OCI-LY1 (cell line): ENCODE data around the gene CRMP1.

Experiments used
- H2AFZ ChIP-seq: fragments of 200-600 bp; sonication (generic), shearing (Covaris generic); 2 replicates; pipeline ENCODE4 v1.6.0; 2014; ENCODE audit warnings: antibody characterized with exemption, mild to moderate bottlenecking, low read length
- H3F3A ChIP-seq: fragments of 200-600 bp; sonication (generic), shearing (Covaris generic); 2 replicates; pipeline ENCODE4 v1.6.0; 2014; ENCODE audit warnings: mild to moderate bottlenecking, antibody characterized with exemption, low read length, moderate library complexity; ENCODE audit not compliant: insufficient read depth
- H3K27ac ChIP-seq: fragments of 200-600 bp; sonication (generic); 2 replicates; pipeline ENCODE4 v1.5.1; 2014; ENCODE audit warnings: low read length, mixed run types, mild to moderate bottlenecking, low read depth; ENCODE audit not compliant: poor library complexity, severe bottlenecking
- H3K27me3 ChIP-seq: fragments of 200-600 bp; sonication (generic); 2 replicates; pipeline ENCODE4 v1.6.0; 2014; ENCODE audit warnings: antibody characterized with exemption, mild to moderate bottlenecking, low read length, moderate library complexity; ENCODE audit not compliant: insufficient read depth
- H3K36me3 ChIP-seq: fragments of 200-600 bp; sonication (generic); 2 replicates; pipeline ENCODE4 v1.6.1; 2014; ENCODE audit warnings: mild to moderate bottlenecking, antibody characterized with exemption, low read length, moderate library complexity, mixed read lengths; ENCODE audit not compliant: insufficient read depth
- H3K4me1 ChIP-seq: fragments of 200-600 bp; sonication (generic); 2 replicates; pipeline ENCODE4 v1.5.1; 2014; ENCODE audit warnings: mild to moderate bottlenecking, low read length, moderate library complexity; ENCODE audit not compliant: insufficient read depth, severe bottlenecking
- H3K4me2 ChIP-seq: fragments of 200-600 bp; sonication (generic), shearing (Covaris generic); 2 replicates; pipeline ENCODE4 v1.6.1; 2014; ENCODE audit warnings: low read length
- H3K4me3 ChIP-seq: fragments of 200-600 bp; sonication (generic); 2 replicates; pipeline ENCODE4 v1.5.1; 2014; ENCODE audit warnings: low read length, low read depth, mild to moderate bottlenecking, mixed read lengths; ENCODE audit not compliant: poor library complexity, severe bottlenecking
- H3K79me2 ChIP-seq: fragments of 200-600 bp; shearing (Covaris generic); 2 replicates; pipeline ENCODE4 v1.6.1; 2016; ENCODE audit warnings: mixed run types, low read length, mixed read lengths; ENCODE audit not compliant: insufficient read depth
- H3K9ac ChIP-seq: fragments of 200-600 bp; sonication (generic), shearing (Covaris generic); 2 replicates; pipeline ENCODE4 v1.6.1; 2014; ENCODE audit warnings: mild to moderate bottlenecking, low read length, mixed read lengths
- H3K9me2 ChIP-seq: fragments of 200-600 bp; sonication (generic), shearing (Covaris generic); 2 replicates; pipeline ENCODE4 v1.6.1; 2014; ENCODE audit warnings: low read depth, mild to moderate bottlenecking, low read length, mixed read lengths
- H3K9me3 ChIP-seq: fragments of 200-600 bp; shearing (Covaris generic); 2 replicates; pipeline ENCODE4 v1.6.1; 2014; ENCODE audit warnings: low read length, mixed read lengths
- H4K20me1 ChIP-seq: fragments of 200-600 bp; sonication (generic), shearing (Covaris generic); 2 replicates; pipeline ENCODE4 v1.6.0; 2016; ENCODE audit warnings: mild to moderate bottlenecking, low read length; ENCODE audit not compliant: insufficient read depth
- CTCF ChIP-seq: fragments of 200-600 bp; sonication (generic), shearing (Covaris generic); IDR thresholded peaks from 2 replicates; pipeline ENCODE4 v1.5.1; 2017; ENCODE audit warnings: mild to moderate bottlenecking, antibody characterized with exemption, low read length, moderate library complexity, mixed read lengths
- EZH2 ChIP-seq: fragments of 200-600 bp; sonication (generic), shearing (Covaris generic); IDR thresholded peaks from 2 replicates; pipeline ENCODE4 v1.8.0; 2017; ENCODE audit warnings: borderline replicate concordance, mixed run types, mild to moderate bottlenecking, antibody characterized with exemption, low read length, moderate library complexity, mixed read lengths

The CRMP1 gene

GRCh38 chr4:5887011-5887360, 5.9 kb downstream of the CRMP1 start:
- TF ChIP-seq EZH2 (no peak), CTCF (no peak)
- Histone ChIP-seq H3K27me3 (no peaks in the 10 kb centered on the region), H3K79me2 (no peaks in the 10 kb centered on the region), H4K20me1 (no peaks in the 10 kb centered on the region), H3K4me2 (no peak overlapping the region), H3K4me1 (no peaks in the 10 kb centered on the region), H3K9ac (no peak overlapping the region), H3K9me2 (no peaks in the 10 kb centered on the region), H3K36me3 (no peaks in the 10 kb centered on the region), H3K27ac (no peak overlapping the region), H3K4me3 (no peak overlapping the region), H3F3A (no peaks in the 10 kb centered on the region), H3K9me3 (no peaks in the 10 kb centered on the region), H2AFZ (no peak overlapping the region)

GRCh38 chr4:5885733-5886132, 7.2 kb downstream of the CRMP1 start:
- no peak for TF ChIP-seq EZH2
- TF ChIP-seq CTCF, result no peak
- Histone ChIP-seq H3K4me1 (no peaks in the 10 kb centered on the region), H3K27ac (no peak overlapping the region), H3K36me3 (no peaks in the 10 kb centered on the region), H4K20me1 (no peaks in the 10 kb centered on the region), H3F3A (no peaks in the 10 kb centered on the region), H3K27me3 (no peaks in the 10 kb centered on the region), H3K79me2 (no peaks in the 10 kb centered on the region), H3K9me3 (no peaks in the 10 kb centered on the region), H3K9ac (no peak overlapping the region), H2AFZ (no peak overlapping the region), H3K4me2 (no peak overlapping the region), H3K9me2 (no peaks in the 10 kb centered on the region), H3K4me3 (no peak overlapping the region)

GRCh38 chr4:5884796-5885195, 8.1 kb downstream of the CRMP1 start:
- Histone ChIP-seq H3K9ac (no peak overlapping the region), H3F3A (no peaks in the 10 kb centered on the region), H3K4me3 (no peak overlapping the region), H3K4me2 (no peak overlapping the region), H3K9me3 (no peaks in the 10 kb centered on the region), H3K79me2 (no peaks in the 10 kb centered on the region), H3K9me2 (no peaks in the 10 kb centered on the region), H3K4me1 (no peaks in the 10 kb centered on the region), H3K27me3 (no peaks in the 10 kb centered on the region), H3K27ac (no peak overlapping the region), H2AFZ (no peak overlapping the region), H3K36me3 (no peaks in the 10 kb centered on the region), H4K20me1 (no peaks in the 10 kb centered on the region)
- TF ChIP-seq EZH2 (no peak), CTCF (no peak)
